GM23338 (cell line): ENCODE results near the gene DGKB. TPM values are rescaled to one million over a fixed set of nuclear protein-coding genes. Genes with fewer than 3 reads are reported as not detected.

Experiments used
- ATAC-seq: fragments of 200-7000 bp; cut with Tn5 transposase; 3 replicates; pipeline ENCODE4 v1.9.1; 2020
- DNase-seq: peaks from one replicate; pipeline ENCODE4 v3.0.0-alpha.2; 2015; ENCODE audit warnings: low spot score
- H2AFZ ChIP-seq: fragments of 200-600 bp; sonication (generic); 2 replicates; pipeline ENCODE4 v1.8.0; 2016; ENCODE audit warnings: antibody characterized with exemption, mild to moderate bottlenecking, moderate library complexity
- H3F3A ChIP-seq: fragments of 200-600 bp; sonication (generic); replicated peaks from 2 replicates; pipeline ENCODE4 v1.8.0; 2017; ENCODE audit warnings: antibody characterized with exemption, mixed run types, low read depth
- H3K27ac ChIP-seq: fragments of 200-600 bp; sonication (generic); 2 replicates; pipeline ENCODE4 v1.6.1; 2016; ENCODE audit warnings: low read depth
- H3K27me3 ChIP-seq: fragments of 200-600 bp; sonication (generic); 2 replicates; pipeline ENCODE4 v1.8.0; 2016; ENCODE audit warnings: mild to moderate bottlenecking, mixed run types, moderate library complexity; ENCODE audit not compliant: insufficient read depth
- H3K36me3 ChIP-seq: fragments of 200-600 bp; sonication (generic); 2 replicates; pipeline ENCODE4 v1.8.0; 2016; ENCODE audit warnings: mild to moderate bottlenecking; ENCODE audit not compliant: insufficient read depth
- H3K4me1 ChIP-seq: fragments of 200-600 bp; sonication (generic); 2 replicates; pipeline ENCODE4 v1.8.0; 2016; ENCODE audit warnings: mild to moderate bottlenecking, moderate library complexity; ENCODE audit not compliant: insufficient read depth
- H3K4me2 ChIP-seq: fragments of 200-600 bp; sonication (generic); 2 replicates; pipeline ENCODE4 v1.7.1; 2017; ENCODE audit warnings: mixed run types
- H3K4me3 ChIP-seq: fragments of 200-600 bp; sonication (generic); 2 replicates; pipeline ENCODE4 v1.6.1; 2016; ENCODE audit warnings: mixed run types
- H3K79me2 ChIP-seq: fragments of 200-600 bp; sonication (generic); replicated peaks from 2 replicates; pipeline ENCODE4 v1.8.0; 2017; ENCODE audit warnings: mild to moderate bottlenecking; ENCODE audit not compliant: insufficient read depth
- H3K9me2 ChIP-seq: fragments of 200-600 bp; sonication (generic); 2 replicates; pipeline ENCODE4 v1.8.0; 2017; ENCODE audit not compliant: insufficient read depth
- H4K20me1 ChIP-seq: fragments of 200-600 bp; sonication (generic); replicated peaks from 2 replicates; pipeline ENCODE4 v1.8.0; 2017; ENCODE audit warnings: mild to moderate bottlenecking; ENCODE audit not compliant: insufficient read depth
- H3K27ac Mint-ChIP-seq: 2 replicates; pipeline ENCODE4 v1.8.0; 2020; ENCODE audit warnings: inconsistent platforms, mild to moderate bottlenecking, moderate library complexity, mixed read lengths
- H3K27me3 Mint-ChIP-seq: 3 replicates; pipeline ENCODE4 v1.8.0; 2022; ENCODE audit warnings: low read depth, mild to moderate bottlenecking, moderate library complexity, mixed read lengths, inconsistent platforms; ENCODE audit not compliant: insufficient read depth, poor library complexity
- H3K36me3 Mint-ChIP-seq: 3 replicates; pipeline ENCODE4 v1.8.0; 2021; ENCODE audit warnings: low read depth, mild to moderate bottlenecking, inconsistent platforms, moderate library complexity, mixed read lengths
- H3K4me1 Mint-ChIP-seq: 3 replicates; pipeline ENCODE4 v1.8.0; 2020; ENCODE audit warnings: mild to moderate bottlenecking, inconsistent platforms, mixed read lengths
- H3K4me3 Mint-ChIP-seq: 3 replicates; pipeline ENCODE4 v1.8.0; 2021; ENCODE audit warnings: moderate library complexity, mild to moderate bottlenecking, inconsistent platforms, mixed read lengths
- H3K9me3 Mint-ChIP-seq: 3 replicates; pipeline ENCODE4 v1.8.0; 2020; ENCODE audit warnings: moderate library complexity, mild to moderate bottlenecking, inconsistent platforms, mixed read lengths
- CREB1 ChIP-seq: fragments of 250-450 bp; sonication (Bioruptor Pico); IDR thresholded peaks from 2 replicates; pipeline ENCODE4 v1.5.0; 2020; ENCODE audit warnings: low read depth, mild to moderate bottlenecking, moderate library complexity
- CTCF ChIP-seq, 2 experiments: fragments of 200-600 bp in 1 of 2; sonication (generic) in 1 of 2; conservative IDR thresholded peaks; 2 replicates each; pipeline versions ENCODE4 v1.5.1 to v1.6.1; 2016 to 2017; ENCODE audit warnings: antibody characterized with exemption in 2 of 2, low read depth in 2 of 2, mild to moderate bottlenecking in 2 of 2, moderate library complexity in 1 of 2
- EZH2phosphoT487 ChIP-seq: fragments of 200-600 bp; sonication (generic); IDR thresholded peaks from one replicate; pipeline ENCODE4 v1.8.1; 2018; ENCODE audit warnings: antibody characterized with exemption; ENCODE audit not compliant: unreplicated experiment
- ZNF114 ChIP-seq: fragments of 250-450 bp; sonication (Bioruptor Pico); IDR thresholded peaks from 2 replicates; pipeline ENCODE4 v1.5.0; 2020; ENCODE audit warnings: mild to moderate bottlenecking, moderate library complexity
- ZNF331 ChIP-seq: fragments of 250-450 bp; sonication (Bioruptor Pico); IDR thresholded peaks from 2 replicates; pipeline ENCODE4 v1.5.0; 2020; ENCODE audit warnings: low read depth, mild to moderate bottlenecking, moderate library complexity
- polyA plus RNA-seq: library from polyadenylated mRNA; unstranded; fragments of >200 nt; fragmentation: Nextera tagmentation; extraction: Ambion mirVana; gene quantifications from 2 replicates; pipeline ENCODE4 v1.2.1, GENCODE V29; 2016
- total RNA-seq: library from RNA; depleted of rRNA; stranded (reverse); fragments of >200 nt; shearing (Covaris generic); gene quantifications from 2 replicates; pipeline ENCODE4 v1.2.3, GENCODE V29; 2014
- TF ChIP-seq, protein P1 (sequence below): IDR thresholded peaks from one replicate; pipeline ENCODE4 v1.6.1; 2018; ENCODE audit warnings: antibody characterized with exemption; ENCODE audit not compliant: unreplicated experiment

Gene DGKB
- total and polyA plus RNA-seq, 2 experiments from 2014 or later, result 4.8 to 11.5 TPM

- Mint-ChIP-seq H3K9me3 (peaks cover 5% of the 10 kb centered on the region; the same call in 1 of the 3 replicates), H3K27ac (peak overlapping the region; percentile 92), H3K4me1 (peaks cover 56% of the 10 kb centered on the region), H3K36me3 (peaks cover 18% of the 10 kb centered on the region; the same call in 2 of the 3 replicates), H3K27me3 (peaks cover under 1% of the 10 kb centered on the region), H3K4me3 (no peak overlapping the region)
- Histone ChIP-seq H3K79me2 (no peaks in the 10 kb centered on the region), H3K4me3 (no peak overlapping the region), H3K27ac (peak overlapping the region; percentile 63; the same call in 1 of the 2 replicates), H3K36me3 (no peaks in the 10 kb centered on the region), H3K27me3 (no peaks in the 10 kb centered on the region), H3K9me2 (no peaks in the 10 kb centered on the region), H2AFZ (no peak overlapping the region), H3F3A (no peaks in the 10 kb centered on the region), H3K4me2 (0 out of 2 replicates have a peak overlapping the region, but pooled peaks have one; percentile 40), H4K20me1 (no peaks in the 10 kb centered on the region), H3K4me1 (peaks cover 53% of the 10 kb centered on the region)
- no peak for DNase-seq
- TF ChIP-seq EZH2phosphoT487, result no peak
- no peak for TF ChIP-seq ZNF331
- no peak; the same call in 2 of the 3 replicates for ATAC-seq
Observed at GRCh38 chr7:14834456-14834855, 68.1 kb downstream of the DGKB start.

DNA sequence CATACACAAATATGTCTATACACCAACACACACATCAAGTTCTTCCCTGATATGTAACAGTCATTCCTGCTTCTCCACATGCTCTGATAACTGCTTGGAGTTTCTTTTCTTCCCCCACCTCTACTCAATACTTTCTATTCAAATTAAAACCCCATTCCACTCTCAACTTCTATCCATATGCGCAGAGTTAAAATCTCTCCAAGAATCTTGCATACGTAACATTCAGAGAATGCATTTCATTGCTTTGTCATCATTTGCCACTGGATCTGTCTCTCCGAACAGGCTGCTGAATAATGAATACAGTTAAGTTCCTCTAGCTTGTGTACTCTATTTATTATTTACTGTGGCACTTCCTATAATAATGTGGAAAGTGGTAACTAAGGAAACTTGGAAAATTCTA lies 68.8 kb downstream of the DGKB start:
- ATAC-seq (peak; percentile 36), DNase-seq (peak; percentile 75)
- peaks cover 18% of the 10 kb centered on the region; the same call in 2 of the 3 replicates for H3K36me3 Mint-ChIP-seq
- H3K4me2 ChIP-seq, result peak overlapping the region; percentile 33
- H3K27me3 Mint-ChIP-seq, result peaks cover 1% of the 10 kb centered on the region
- H3K79me2 ChIP-seq, result no peaks in the 10 kb centered on the region
- no peaks in the 10 kb centered on the region for H4K20me1 ChIP-seq
- H3K4me3 Mint-ChIP-seq, result peak overlapping the region; percentile 13
- peak overlapping the region; percentile 63 for H3K27ac ChIP-seq
- peaks cover 5% of the 10 kb centered on the region; the same call in 1 of the 3 replicates for H3K9me3 Mint-ChIP-seq
- no peaks in the 10 kb centered on the region for H3K36me3 ChIP-seq
- no peaks in the 10 kb centered on the region for H3K27me3 ChIP-seq
- peaks cover 53% of the 10 kb centered on the region for H3K4me1 Mint-ChIP-seq
- H3K4me1 ChIP-seq, result peaks cover 53% of the 10 kb centered on the region
- no peaks in the 10 kb centered on the region for H3K9me2 ChIP-seq
- no peak for TF ChIP-seq ZNF114 (CRISPR knock-in tag)
- peak; percentile 35; the same call in 1 of the 2 replicates for TF ChIP-seq CREB1
- no peak overlapping the region for H2AFZ ChIP-seq
- no peak overlapping the region for H3K4me3 ChIP-seq
- H3F3A ChIP-seq, result no peaks in the 10 kb centered on the region
- peak overlapping the region; percentile 65 for H3K27ac Mint-ChIP-seq

DNA sequence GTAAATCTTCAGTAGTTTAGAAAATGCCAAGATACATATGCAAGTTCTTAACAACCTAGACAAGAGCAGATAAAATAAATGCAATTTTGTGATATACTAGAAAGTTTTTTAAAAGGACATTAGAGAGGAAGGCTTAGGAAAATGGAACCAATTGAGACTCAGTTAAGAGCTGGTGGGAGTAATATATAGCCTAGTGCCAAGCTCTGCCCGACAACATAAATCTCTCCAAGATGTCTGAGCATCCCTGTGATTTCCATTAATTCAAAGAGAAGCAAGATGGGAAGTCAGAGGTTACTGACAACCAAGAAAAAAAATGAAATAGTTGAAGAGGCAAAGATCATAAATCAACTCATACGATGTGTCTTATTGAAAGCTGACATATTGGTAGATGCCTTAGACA lies 74.5 kb downstream of the DGKB start:
- Mint-ChIP-seq H3K27ac (no peak overlapping the region), H3K27me3 (peaks cover 1% of the 10 kb centered on the region), H3K9me3 (peaks cover 5% of the 10 kb centered on the region; the same call in 1 of the 3 replicates), H3K36me3 (peaks cover 18% of the 10 kb centered on the region; the same call in 2 of the 3 replicates), H3K4me3 (no peak overlapping the region), H3K4me1 (peaks cover 18% of the 10 kb centered on the region)
- no peak overlapping the region for H3K27ac ChIP-seq
- H3K4me1 ChIP-seq, result peaks cover 6% of the 10 kb centered on the region; the same call in 1 of the 2 replicates
- no peak overlapping the region for H3K4me2 ChIP-seq
- H3K36me3 ChIP-seq, result no peaks in the 10 kb centered on the region
- H3K4me3 ChIP-seq, result no peak overlapping the region
- H2AFZ ChIP-seq, result no peak overlapping the region
- H3K9me2 ChIP-seq, result no peaks in the 10 kb centered on the region
- no peaks in the 10 kb centered on the region for H4K20me1 ChIP-seq
- DNase-seq (no peak), ATAC-seq (no peak)
- H3K27me3 ChIP-seq, result no peaks in the 10 kb centered on the region
- no peaks in the 10 kb centered on the region for H3F3A ChIP-seq
- H3K79me2 ChIP-seq, result no peaks in the 10 kb centered on the region
- TF ChIP-seq, protein P1, sequence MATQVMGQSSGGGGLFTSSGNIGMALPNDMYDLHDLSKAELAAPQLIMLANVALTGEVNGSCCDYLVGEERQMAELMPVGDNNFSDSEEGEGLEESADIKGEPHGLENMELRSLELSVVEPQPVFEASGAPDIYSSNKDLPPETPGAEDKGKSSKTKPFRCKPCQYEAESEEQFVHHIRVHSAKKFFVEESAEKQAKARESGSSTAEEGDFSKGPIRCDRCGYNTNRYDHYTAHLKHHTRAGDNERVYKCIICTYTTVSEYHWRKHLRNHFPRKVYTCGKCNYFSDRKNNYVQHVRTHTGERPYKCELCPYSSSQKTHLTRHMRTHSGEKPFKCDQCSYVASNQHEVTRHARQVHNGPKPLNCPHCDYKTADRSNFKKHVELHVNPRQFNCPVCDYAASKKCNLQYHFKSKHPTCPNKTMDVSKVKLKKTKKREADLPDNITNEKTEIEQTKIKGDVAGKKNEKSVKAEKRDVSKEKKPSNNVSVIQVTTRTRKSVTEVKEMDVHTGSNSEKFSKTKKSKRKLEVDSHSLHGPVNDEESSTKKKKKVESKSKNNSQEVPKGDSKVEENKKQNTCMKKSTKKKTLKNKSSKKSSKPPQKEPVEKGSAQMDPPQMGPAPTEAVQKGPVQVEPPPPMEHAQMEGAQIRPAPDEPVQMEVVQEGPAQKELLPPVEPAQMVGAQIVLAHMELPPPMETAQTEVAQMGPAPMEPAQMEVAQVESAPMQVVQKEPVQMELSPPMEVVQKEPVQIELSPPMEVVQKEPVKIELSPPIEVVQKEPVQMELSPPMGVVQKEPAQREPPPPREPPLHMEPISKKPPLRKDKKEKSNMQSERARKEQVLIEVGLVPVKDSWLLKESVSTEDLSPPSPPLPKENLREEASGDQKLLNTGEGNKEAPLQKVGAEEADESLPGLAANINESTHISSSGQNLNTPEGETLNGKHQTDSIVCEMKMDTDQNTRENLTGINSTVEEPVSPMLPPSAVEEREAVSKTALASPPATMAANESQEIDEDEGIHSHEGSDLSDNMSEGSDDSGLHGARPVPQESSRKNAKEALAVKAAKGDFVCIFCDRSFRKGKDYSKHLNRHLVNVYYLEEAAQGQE, result no peak
- TF ChIP-seq CTCF (conservative IDR thresholded peaks at IDR 0.05; ENCODE audit: low read depth in 2 of 2) (no peak), EZH2phosphoT487 (no peak)
